Caco-2 (cell line): ENCODE data around the gene VARS2. TPM values are rescaled to one million over a fixed set of nuclear protein-coding genes. Genes with fewer than 3 reads are reported as not detected.
"Not testable (repeated sequence)": the region's sequence is repeated elsewhere in the genome, so short reads cannot be mapped to it uniquely, and the experiment has no call there.

Source experiments
- BruUV-seq: library from RNA; stranded (reverse); fragments of 400-500 nt; replicated peaks from 2 replicates; lab custom pipeline; 2021; lab: Mats Ljungman, UMichigan
- CTCF ChIA-PET: fragments of 300-600 bp; sonication (Branson Sonifier 250); formaldehyde crosslinking; loops from one replicate; lab custom pipeline; 2022; ENCODE audit warnings: antibody characterized with exemption; lab: Charles Lee
- POLR2A ChIA-PET: fragments of 300-600 bp; sonication (Branson Sonifier 250); formaldehyde crosslinking; loops from one replicate; lab custom pipeline; 2022; ENCODE audit warnings: antibody characterized with exemption; lab: Charles Lee
- DNase-seq, 2 experiments: peaks; one replicate each; pipeline versions ENCODE4 v3.0.0 to v3.0.0-alpha.2; 2020 to 2022
- H3K27me3 ChIP-seq: replicated peaks from 2 replicates; pipeline ENCODE4 v1.6.0; 2011; ENCODE audit warnings: low read length; ENCODE audit not compliant: control insufficient read depth, insufficient read depth
- H3K36me3 ChIP-seq: 2 replicates; pipeline ENCODE4 v1.5.1; 2011; ENCODE audit warnings: low read length; ENCODE audit not compliant: control insufficient read depth, insufficient read depth
- H3K4me1 ChIP-seq: fragments of 250-450 bp; sonication (Bioruptor Pico); 2 replicates; pipeline ENCODE4 v1.5.1; 2020; ENCODE audit warnings: mild to moderate bottlenecking
- H3K4me3 ChIP-seq: 2 replicates; pipeline ENCODE4 v1.5.1; 2011; ENCODE audit warnings: low read depth, mild to moderate bottlenecking, control low read depth, low read length
- H3K9me3 ChIP-seq: fragments of 250-450 bp; sonication (Bioruptor Pico); 2 replicates; pipeline ENCODE4 v1.5.1; 2020; ENCODE audit warnings: mild to moderate bottlenecking, moderate library complexity
- H3K27ac Mint-ChIP-seq: one replicate; pipeline ENCODE4 v1.8.0; 2022; ENCODE audit warnings: mixed read lengths; ENCODE audit not compliant: unreplicated experiment
- H3K27me3 Mint-ChIP-seq: one replicate; pipeline ENCODE4 v1.8.0; 2022; ENCODE audit warnings: mixed read lengths; ENCODE audit not compliant: insufficient read depth, unreplicated experiment
- H3K36me3 Mint-ChIP-seq: one replicate; pipeline ENCODE4 v1.8.0; 2022; ENCODE audit warnings: mild to moderate bottlenecking, mixed read lengths; ENCODE audit not compliant: insufficient read depth, unreplicated experiment
- H3K4me1 Mint-ChIP-seq: one replicate; pipeline ENCODE4 v1.8.0; 2022; ENCODE audit warnings: low read depth, mixed read lengths; ENCODE audit not compliant: unreplicated experiment
- H3K4me3 Mint-ChIP-seq: one replicate; pipeline ENCODE4 v1.8.0; 2022; ENCODE audit warnings: mild to moderate bottlenecking, moderate library complexity, mixed read lengths; ENCODE audit not compliant: unreplicated experiment
- H3K9me3 Mint-ChIP-seq: one replicate; pipeline ENCODE4 v1.8.0; 2022; ENCODE audit warnings: mixed read lengths; ENCODE audit not compliant: unreplicated experiment
- CTCF ChIP-seq, 2 experiments: fragments of 200-600 bp in 1 of 2; IDR thresholded peaks; 1 replicate in 1 of 2; 2 replicates in 1 of 2; pipeline versions ENCODE4 v1.5.1 to v1.8.0; 2011 to 2022; ENCODE audit warnings: antibody characterized with exemption in 1 of 2, control low read depth in 1 of 2, inconsistent platforms in 1 of 2, low read depth in 1 of 2, low read length in 1 of 2, mild to moderate bottlenecking in 1 of 2, moderate library complexity in 1 of 2; ENCODE audit not compliant: insufficient read depth in 1 of 2, severe bottlenecking in 1 of 2, unreplicated experiment in 1 of 2
- intact Hi-C: fragments of 100-400 bp; cut with micrococcal nuclease; formaldehyde crosslinking; loops from one replicate; pipeline ENCODE4 v1.10.0; 2022; ENCODE audit not compliant: unreplicated experiment
- total RNA-seq: library from RNA; stranded (reverse); gene quantifications from 2 replicates; pipeline ENCODE4 v1.2.3, GENCODE V29; 2022

Gene VARS2
- total RNA-seq, 1 experiment from 2014 or later: 37.5 TPM

- intact Hi-C loops: no loop called here
- TF ChIP-seq CTCF (IDR thresholded peaks at IDR 0.05; ENCODE audit: insufficient read depth in 1 of 2, low read depth in 1 of 2, low read length in 1 of 2, severe bottlenecking in 1 of 2, unreplicated experiment in 1 of 2): no peak
- Mint-ChIP-seq H3K9me3 (no peaks in the 10 kb centered on the region), H3K4me3 (no peak overlapping the region), H3K4me1 (peaks cover 6% of the 10 kb centered on the region), H3K27me3 (no peaks in the 10 kb centered on the region), H3K27ac (peak overlapping the region; percentile 38), H3K36me3 (peaks cover 20% of the 10 kb centered on the region)
- ChIA-PET POLR2A (no interaction called here), CTCF (no interaction called here)
- Histone ChIP-seq H3K9me3 (no peaks in the 10 kb centered on the region), H3K4me1 (no peaks in the 10 kb centered on the region), H3K4me3 (no peak overlapping the region), H3K27me3 (no peaks in the 10 kb centered on the region), H3K36me3 (no peaks in the 10 kb centered on the region)
- DNase-seq: no peak
- no TSS peak for BruUV-seq
These were observed 8.4 kb downstream of the VARS2 start for GRCh38 chr6:30922447-30922852.

- intact Hi-C loops, H3K4me3 Mint-ChIP-seq, DNase-seq, H3K9me3 ChIP-seq, H3K27me3 ChIP-seq, H3K27me3 Mint-ChIP-seq, POLR2A ChIA-PET, H3K4me1 ChIP-seq, H3K4me1 Mint-ChIP-seq, BruUV-seq, H3K4me3 ChIP-seq, H3K27ac Mint-ChIP-seq, CTCF ChIA-PET, H3K36me3 ChIP-seq: not testable (repeated sequence)
- Mint-ChIP-seq H3K36me3 (peaks cover 20% of the 10 kb centered on the region), H3K9me3 (peaks cover 11% of the 10 kb centered on the region)
These were observed 10.1 kb downstream of the VARS2 start for GRCh38 chr6:30924040-30924627.

GRCh38 chr6:30926644-30927043 is 12.6 kb downstream of the VARS2 start:
- Mint-ChIP-seq H3K27ac (peak overlapping the region; percentile 19), H3K4me3 (no peak overlapping the region), H3K4me1 (peaks cover 18% of the 10 kb centered on the region), H3K27me3 (no peaks in the 10 kb centered on the region), H3K36me3 (peaks cover 20% of the 10 kb centered on the region), H3K9me3 (peaks cover 11% of the 10 kb centered on the region)
- intact Hi-C loops: no loop called here
- TF ChIP-seq CTCF (IDR thresholded peaks at IDR 0.05; ENCODE audit: insufficient read depth in 1 of 2, low read depth in 1 of 2, low read length in 1 of 2, severe bottlenecking in 1 of 2, unreplicated experiment in 1 of 2): no peak
- Histone ChIP-seq H3K4me3 (no peak overlapping the region), H3K9me3 (peaks cover 5% of the 10 kb centered on the region; the same call in 1 of the 2 replicates), H3K36me3 (no peaks in the 10 kb centered on the region), H3K27me3 (no peaks in the 10 kb centered on the region), H3K4me1 (peaks cover 6% of the 10 kb centered on the region)
- POLR2A ChIA-PET: interaction anchor here (0.6 kb wide), 1 partner anchor 161 kb away, joined by 3 read pairs; no protein-coding TSS in a partner anchor
- CTCF ChIA-PET: interaction anchor here (0.6 to 0.9 kb wide), 2 partner anchors 157 to 1019 kb away, joined by 3 to 4 read pairs; partner anchors contain the start of gene CFB
- no TSS peak for BruUV-seq
- no peak for DNase-seq

- Mint-ChIP-seq H3K27ac (peak overlapping the region; percentile 19), H3K9me3 (peaks cover 11% of the 10 kb centered on the region)
- CTCF ChIA-PET: interaction anchor here (0.6 to 0.9 kb wide), 2 partner anchors 157 to 1019 kb away, joined by 3 to 4 read pairs; partner anchors contain the start of gene CFB
These were observed 13.0 kb downstream of the VARS2 start for GRCh38 chr6:30927080-30927479.

More at GRCh38 chr6:30927080-30927479, 13.0 kb downstream of the VARS2 start:
- H3K4me3 ChIP-seq, H3K4me3 Mint-ChIP-seq, H3K9me3 ChIP-seq, DNase-seq, H3K27me3 ChIP-seq, BruUV-seq, H3K36me3 ChIP-seq, H3K27me3 Mint-ChIP-seq, intact Hi-C loops: not testable (repeated sequence)
- peaks cover 11% of the 10 kb centered on the region for H3K4me1 ChIP-seq
- POLR2A ChIA-PET: interaction anchor here (0.6 to 0.7 kb wide), 2 partner anchors 160 to 199 kb away, joined by 3 to 4 read pairs; no protein-coding TSS in a partner anchor
- Mint-ChIP-seq H3K36me3 (peaks cover 20% of the 10 kb centered on the region), H3K4me1 (peaks cover 22% of the 10 kb centered on the region)
